22Rv1 (cell line): ENCODE data around the gene MAGI3.

Experiments used
- CTCF ChIP-seq: fragments of 450-650 bp; IDR thresholded peaks from 2 replicates; pipeline ENCODE4 v1.5.1; 2017; ENCODE audit warnings: mild to moderate bottlenecking
- ZFX ChIP-seq: fragments of 450-650 bp; IDR thresholded peaks from 2 replicates; pipeline ENCODE4 v1.6.1; 2017; ENCODE audit warnings: antibody characterized with exemption, borderline replicate concordance

GRCh38 chr1:113630340-113631327 is 240.3 kb downstream of the MAGI3 start:
- no peak for TF ChIP-seq CTCF
- no peak for TF ChIP-seq ZFX
